Transverse colon (tissue), 4 donors: Measurements from ENCODE around the gene OR2J1. TPM values are rescaled to one million over a fixed set of nuclear protein-coding genes. Genes with fewer than 3 reads are reported as not detected.

ENCODE experiments used
- DNase-seq: peaks from one replicate; pipeline ENCODE4 v3.0.0-alpha.2; 2019
- H3K27ac ChIP-seq, 4 donors: fragments of 200-600 bp; sonication (generic); 2 replicates each; pipeline ENCODE4 v1.5.1; 2016 to 2018; ENCODE audit warnings: inconsistent platforms in 4 of 4
- H3K27me3 ChIP-seq: fragments of 200-600 bp; sonication (generic); 2 replicates; pipeline ENCODE4 v1.5.1; 2017; ENCODE audit warnings: inconsistent platforms
- H3K36me3 ChIP-seq, 4 donors: fragments of 200-600 bp; sonication (generic); 2 replicates each; pipeline ENCODE4 v1.5.1; 2017 to 2019; ENCODE audit warnings: inconsistent platforms in 4 of 4
- H3K4me1 ChIP-seq, 4 donors: fragments of 200-600 bp; sonication (generic); 2 replicates each; pipeline ENCODE4 v1.5.1; 2017 to 2020; ENCODE audit warnings: inconsistent platforms in 4 of 4
- H3K4me3 ChIP-seq, 4 donors: fragments of 200-600 bp; sonication (generic); 1 replicate in 1 of 4; 2 replicates in 3 of 4; pipeline versions ENCODE4 v1.5.1 to v1.6.1; 2017 to 2019; ENCODE audit warnings: inconsistent platforms in 4 of 4
- H3K9me3 ChIP-seq, 2 donors: fragments of 200-600 bp; sonication (generic); 2 replicates each; pipeline ENCODE4 v1.5.1; 2017 to 2019; ENCODE audit warnings: inconsistent platforms in 2 of 2
- CTCF ChIP-seq, 5 experiments: fragments of 200-600 bp in 3 of 5; fragments of 450-650 bp in 2 of 5; sonication (generic) in 3 of 5; IDR thresholded peaks; 1 replicate in 2 of 5; 2 replicates in 3 of 5; pipeline ENCODE4 v1.5.1; 2016 to 2017; ENCODE audit warnings: antibody characterized with exemption in 5 of 5, inconsistent platforms in 3 of 5, mild to moderate bottlenecking in 2 of 5, moderate library complexity in 1 of 5
- EP300 ChIP-seq: sonication (generic); formaldehyde crosslinking; IDR thresholded peaks from one replicate; pipeline ENCODE4 v1.6.1; 2017; ENCODE audit warnings: antibody characterized with exemption, low read depth
- POLR2A ChIP-seq: fragments of 450-650 bp; IDR thresholded peaks from one replicate; pipeline ENCODE4 v1.6.1; 2016; ENCODE audit warnings: antibody characterized with exemption, mild to moderate bottlenecking, moderate library complexity
- POLR2AphosphoS5 ChIP-seq, 3 donors: sonication (generic); formaldehyde crosslinking; IDR thresholded peaks; one replicate each; pipeline ENCODE4 v1.6.1; 2016; ENCODE audit warnings: antibody characterized with exemption in 3 of 3
- WGBS, 2 donors: methylation state at CpG; one replicate each; pipeline ENCODE4 v1.1.5; 2018; ENCODE audit warnings: low coverage in 1 of 2; 5-methylcytosine and 5-hydroxymethylcytosine counted together
- in situ Hi-C, 4 donors: fragments of 200-750 bp; cut with MboI; loops; one replicate each; pipeline versions ENCODE4 v1.15.0 to v1.15.1; 2017; ENCODE audit warnings: low sequenced_read_pairs in 3 of 4, low pct_ligation_motif_present in 1 of 4, low pct_unique_long_range_greater_than_20kb in 1 of 4
- intact Hi-C: fragments of 100-400 bp; cut with DNase I; formaldehyde crosslinking; loops from one replicate; pipeline ENCODE4 v1.15.1; 2023; ENCODE audit warnings: low total_unique reads
- total RNA-seq, 4 donors: library from RNA; depleted of rRNA; stranded (reverse); fragments of >200 nt; gene quantifications; one replicate each; pipeline ENCODE4 v1.1.0, GENCODE V29; 2016

The OR2J1 gene
- total RNA-seq, result not detected

- WGBS, 2 donors, result 76 to 87% methylated on average over 3 of the region's 3 CpGs
- no peak for DNase-seq
- TF ChIP-seq POLR2AphosphoS5 (IDR thresholded peaks at IDR 0.05) (no peak), POLR2A (no peak), CTCF (IDR thresholded peaks at IDR 0.05) (no peak), EP300 (no peak)
- in situ Hi-C loops, result no loop called here
- Histone ChIP-seq H3K27me3 (no peaks in the 10 kb centered on the region), H3K4me3 (no peak within 1 kb of the TSS), H3K27ac (no peak within 1 kb of the TSS), H3K36me3 (no peaks in the 10 kb centered on the region), H3K9me3 (no peaks in the 10 kb centered on the region), H3K4me1 (no peaks in the 10 kb centered on the region)
- intact Hi-C loops, result no loop called here
Measured at GRCh38 chr6:29099190-29099589, at the start of gene OR2J1. TSS of gene OR2J1 (plus strand) at chr6:29099490. CDS start at chr6:29100943, 1,453 bp downstream.

GRCh38 chr6:29051680-29052079 lies 47.6 kb upstream of the OR2J1 start:
- Histone ChIP-seq H3K9me3 (no peaks in the 10 kb centered on the region), H3K27ac (no peak overlapping the region), H3K36me3 (no peaks in the 10 kb centered on the region), H3K4me1 (no peaks in the 10 kb centered on the region), H3K4me3 (no peak overlapping the region), H3K27me3 (no peaks in the 10 kb centered on the region)
- intact Hi-C loops, result no loop called here
- DNase-seq, result no peak
- 93% methylated on average over 3 of the region's 3 CpGs for WGBS, 2 donors
- TF ChIP-seq POLR2A, result no peak
- no peak for TF ChIP-seq CTCF (IDR thresholded peaks at IDR 0.05)
- TF ChIP-seq POLR2AphosphoS5 (IDR thresholded peaks at IDR 0.05), result no peak
- TF ChIP-seq EP300, result no peak
- in situ Hi-C loops, result no loop called here

GRCh38 chr6:29071831-29072723 lies 27.2 kb upstream of the OR2J1 start:
- Histone ChIP-seq H3K4me1 (no peaks in the 10 kb centered on the region), H3K27ac (no peak overlapping the region), H3K27me3 (peaks cover 5% of the 10 kb centered on the region), H3K4me3 (no peak overlapping the region), H3K9me3 (no peaks in the 10 kb centered on the region), H3K36me3 (no peaks in the 10 kb centered on the region)
- in situ Hi-C loops, result no loop called here
- intact Hi-C loops, result no loop called here
- TF ChIP-seq POLR2AphosphoS5 (IDR thresholded peaks at IDR 0.05) (no peak), CTCF (IDR thresholded peaks at IDR 0.05) (peak; percentile 37 to 48 (median 39))
- 39 to 60% methylated on average over 3 to 9 of the region's 9 CpGs for WGBS, 2 donors
- DNase-seq, result peak; percentile 8

GRCh38 chr6:29079203-29079602 lies 20.1 kb upstream of the OR2J1 start:
- Histone ChIP-seq H3K4me3 (no peak overlapping the region), H3K36me3 (no peaks in the 10 kb centered on the region), H3K9me3 (no peaks in the 10 kb centered on the region), H3K27ac (no peak overlapping the region), H3K27me3 (no peaks in the 10 kb centered on the region), H3K4me1 (no peaks in the 10 kb centered on the region)
- 80 to 81% methylated on average over 1 of the region's 1 CpG for WGBS, 2 donors
- no peak for DNase-seq
- in situ Hi-C loops (no loop called here), intact Hi-C loops (no loop called here)
- TF ChIP-seq POLR2AphosphoS5 (IDR thresholded peaks at IDR 0.05) (no peak), EP300 (no peak), CTCF (IDR thresholded peaks at IDR 0.05) (no peak), POLR2A (no peak)
